HG03025 (cell line): Measurements from ENCODE around the gene KRT86.
"Not testable (repeated sequence)": the region's sequence is repeated elsewhere in the genome, so short reads cannot be mapped to it uniquely, and the experiment has no call there.

ENCODE experiments used
- ATAC-seq: cut with Tn5 transposase; IDR thresholded peaks from one replicate; pipeline ENCODE4 v1.9.1; 2021; ENCODE audit warnings: mild to moderate bottlenecking, moderate library complexity; ENCODE audit not compliant: unreplicated experiment, low FRiP score

The KRT86 gene

GRCh38 chr12:52250048-52250990 lies 24.1 kb upstream of the KRT86 start:
- no peak for ATAC-seq

DNA sequence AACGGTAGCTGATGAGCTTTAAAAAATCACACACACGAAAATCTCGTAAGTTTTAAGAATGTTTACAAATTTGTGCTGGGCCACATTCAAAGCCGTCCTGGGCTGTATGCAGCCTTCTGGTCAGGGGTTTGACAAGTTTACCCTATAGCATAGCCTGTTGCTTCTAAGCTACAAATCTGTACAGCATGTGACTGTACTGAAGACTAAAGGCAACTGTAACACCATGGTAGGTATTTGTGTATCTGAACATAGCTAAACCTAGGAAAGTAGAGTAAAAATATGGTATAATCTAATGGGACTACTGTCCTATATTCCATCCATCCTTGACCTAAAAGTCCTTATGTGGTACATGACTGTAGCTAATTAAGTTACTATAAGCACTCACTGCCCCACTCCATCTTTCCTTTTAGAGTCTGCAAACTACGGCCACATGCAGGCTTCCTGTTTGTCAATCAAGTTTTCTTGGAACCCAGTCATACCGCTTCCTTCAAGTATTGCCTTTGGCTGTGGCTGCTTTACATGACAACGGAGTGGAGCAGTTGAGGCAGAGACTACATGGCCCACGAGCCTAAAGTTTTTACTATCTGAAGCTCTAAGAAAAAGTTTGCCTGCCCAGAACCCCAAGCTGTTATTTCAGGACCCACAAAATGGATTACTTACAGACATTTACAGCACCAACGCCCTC lies 22.9 kb upstream of the KRT86 start:
- no peak for ATAC-seq

GRCh38 chr12:52252175-52252615 lies 22.2 kb upstream of the KRT86 start:
- ATAC-seq, result not testable (repeated sequence)

- ATAC-seq, result no peak
Observed at GRCh38 chr12:52252728-52253343, 21.6 kb upstream of the KRT86 start.

GRCh38 chr12:52253391-52254179 lies 20.9 kb upstream of the KRT86 start:
- ATAC-seq, result no peak

DNA sequence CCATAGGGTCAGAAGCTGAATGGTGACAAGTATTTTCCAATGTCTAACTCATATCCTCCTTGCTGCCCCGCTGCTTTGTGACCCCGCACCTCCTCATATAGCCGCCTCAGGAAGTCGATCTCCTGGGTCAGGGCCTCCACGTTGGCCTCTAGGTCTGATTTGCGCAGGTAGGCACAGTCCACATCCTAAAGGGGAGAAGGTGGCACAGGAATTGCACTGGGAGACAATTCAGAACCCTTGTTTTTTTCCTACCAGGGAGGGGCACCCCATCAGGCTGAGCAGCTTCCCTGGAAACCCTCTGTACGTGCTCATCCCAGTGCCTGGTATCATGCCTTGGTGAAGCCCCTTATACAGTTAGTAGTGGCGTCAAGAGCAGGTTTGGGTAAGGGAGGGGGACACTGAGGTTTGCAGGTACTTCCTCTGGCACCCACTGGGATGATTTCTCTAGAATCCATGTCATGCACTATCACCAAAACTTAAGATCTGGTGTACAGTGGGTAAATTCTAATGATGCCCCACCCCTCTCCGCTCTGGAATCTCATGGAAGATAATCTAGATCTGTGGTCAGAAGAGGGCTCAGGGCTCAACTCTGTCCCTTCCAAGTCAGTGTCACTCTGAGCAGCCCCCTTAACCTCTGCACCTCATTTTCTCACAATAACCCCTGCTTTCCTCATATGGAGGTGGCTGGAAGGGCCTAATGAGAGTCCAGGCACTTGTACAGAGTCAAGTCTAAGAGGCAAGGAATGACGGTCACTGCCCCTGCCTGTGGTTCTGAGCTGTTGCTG lies 20.1 kb upstream of the KRT86 start:
- ATAC-seq, result no peak

DNA sequence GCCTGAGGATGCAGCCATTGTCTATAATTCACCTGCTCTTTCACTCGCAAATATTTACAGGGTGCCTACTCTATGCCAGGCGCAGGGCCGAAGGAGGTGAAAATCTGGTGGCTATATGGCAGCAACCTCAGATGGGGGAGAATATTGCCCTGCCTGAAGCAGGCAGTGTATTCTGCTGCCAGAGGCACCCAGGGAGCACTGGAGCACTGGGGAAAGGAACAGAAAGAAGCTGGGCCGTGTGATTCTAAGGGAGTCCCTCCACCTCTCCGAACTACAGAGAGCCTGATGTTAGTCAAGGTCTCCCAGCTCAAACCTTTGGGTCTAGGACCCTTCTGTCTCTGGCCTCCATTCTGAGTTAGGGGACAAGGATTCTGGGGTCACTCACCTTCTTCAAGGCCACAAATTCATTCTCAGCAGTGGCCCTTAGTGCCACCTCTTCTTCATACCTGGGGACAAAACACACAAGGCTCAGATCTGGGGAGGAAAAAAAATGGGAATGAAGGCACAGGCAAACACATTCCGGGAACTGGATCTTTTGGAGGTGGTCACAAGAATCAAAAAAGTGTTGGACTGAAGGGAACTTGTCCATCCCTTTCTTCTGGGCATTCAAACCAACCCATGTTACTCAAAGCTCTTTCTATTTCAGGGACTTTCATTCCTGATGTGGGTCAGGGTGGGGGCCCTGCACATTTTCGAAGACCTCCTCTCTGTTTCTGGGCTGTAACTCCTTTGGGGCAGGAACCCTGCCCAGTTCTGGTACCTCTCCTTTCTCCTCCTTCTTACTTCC lies 19.3 kb upstream of the KRT86 start:
- ATAC-seq, result no peak

GRCh38 chr12:52255926-52256583 lies 18.4 kb upstream of the KRT86 start:
- ATAC-seq, result no peak

GRCh38 chr12:52256584-52256935 lies 17.9 kb upstream of the KRT86 start:
- no peak for ATAC-seq

GRCh38 chr12:52257074-52257551 lies 17.3 kb upstream of the KRT86 start:
- ATAC-seq, result no peak

DNA sequence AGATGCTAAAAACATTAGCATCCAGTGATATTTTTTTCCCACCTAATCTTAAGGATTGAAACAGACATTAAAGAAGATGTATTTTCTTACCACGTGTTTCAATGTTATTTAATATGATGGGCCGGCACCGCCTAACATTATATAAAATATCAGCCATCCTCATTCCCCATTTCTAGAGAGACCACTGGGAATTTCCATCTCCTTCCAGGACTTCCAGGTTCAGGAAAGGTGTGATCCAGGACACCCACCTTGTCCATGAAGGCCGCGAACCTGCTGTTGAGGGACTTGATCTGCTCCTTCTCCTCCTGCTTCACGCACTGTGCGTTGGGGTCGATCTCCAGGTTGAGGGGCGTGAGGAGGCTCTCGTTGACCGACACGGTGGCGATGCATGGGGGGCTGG lies 16.5 kb upstream of the KRT86 start:
- not testable (repeated sequence) for ATAC-seq

DNA sequence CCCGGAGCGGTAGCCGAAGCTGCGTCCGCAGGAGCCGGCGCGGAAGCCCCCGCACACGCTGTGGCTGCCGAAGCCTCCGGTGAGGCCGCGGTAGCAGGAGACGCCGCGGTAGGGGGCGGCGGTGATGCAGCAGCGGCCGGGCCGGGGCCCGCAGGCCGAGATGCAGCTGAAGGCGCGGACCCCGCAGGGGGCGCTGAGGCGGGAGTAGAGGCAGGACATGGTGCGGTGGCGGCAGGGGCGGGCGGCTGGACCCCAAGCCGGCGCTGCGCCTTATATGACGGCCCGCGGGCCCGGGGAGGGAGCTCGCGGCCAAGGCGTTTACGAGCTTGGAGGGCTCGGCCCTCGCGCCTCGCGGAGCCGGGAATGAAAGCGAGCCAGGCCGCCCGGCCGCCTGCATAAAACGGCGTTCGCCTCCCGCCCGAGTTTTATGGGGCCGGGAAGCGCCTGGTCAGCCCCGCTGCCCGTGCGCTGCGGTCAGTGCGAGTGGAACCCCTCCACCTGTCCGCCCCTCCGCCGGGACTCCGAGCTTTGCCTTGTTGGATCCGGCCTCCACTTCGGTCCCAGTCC lies 16.0 kb upstream of the KRT86 start:
- ATAC-seq, result no peak

DNA sequence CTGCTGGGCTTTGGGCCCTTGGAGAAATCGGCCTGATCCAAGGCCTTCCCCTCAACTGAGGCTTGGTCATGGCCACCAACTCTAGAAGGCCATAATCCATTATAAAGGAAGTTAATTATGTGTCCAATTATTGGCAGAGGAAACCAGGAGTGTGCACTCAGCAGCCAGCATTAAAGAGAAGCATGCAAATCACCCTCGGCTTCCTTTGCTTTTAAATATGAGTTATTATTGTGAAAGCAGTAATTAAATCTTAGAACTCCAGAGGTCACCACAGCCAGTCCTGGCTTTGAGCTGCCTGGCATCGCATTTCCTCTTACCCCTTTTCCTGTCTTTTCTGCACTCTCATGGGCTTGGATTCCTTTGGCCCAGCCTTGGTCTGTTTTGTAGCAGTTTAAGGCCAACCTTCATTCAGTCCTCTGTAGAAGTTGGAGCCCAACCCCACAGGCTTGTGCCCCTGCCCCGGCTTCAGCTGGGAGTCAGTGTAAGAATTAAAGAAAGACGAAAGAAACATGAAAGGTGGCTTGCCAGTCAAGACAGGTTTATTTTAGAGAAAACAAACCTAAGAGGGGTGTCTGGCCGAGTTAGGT lies 14.7 kb upstream of the KRT86 start:
- no peak for ATAC-seq

DNA sequence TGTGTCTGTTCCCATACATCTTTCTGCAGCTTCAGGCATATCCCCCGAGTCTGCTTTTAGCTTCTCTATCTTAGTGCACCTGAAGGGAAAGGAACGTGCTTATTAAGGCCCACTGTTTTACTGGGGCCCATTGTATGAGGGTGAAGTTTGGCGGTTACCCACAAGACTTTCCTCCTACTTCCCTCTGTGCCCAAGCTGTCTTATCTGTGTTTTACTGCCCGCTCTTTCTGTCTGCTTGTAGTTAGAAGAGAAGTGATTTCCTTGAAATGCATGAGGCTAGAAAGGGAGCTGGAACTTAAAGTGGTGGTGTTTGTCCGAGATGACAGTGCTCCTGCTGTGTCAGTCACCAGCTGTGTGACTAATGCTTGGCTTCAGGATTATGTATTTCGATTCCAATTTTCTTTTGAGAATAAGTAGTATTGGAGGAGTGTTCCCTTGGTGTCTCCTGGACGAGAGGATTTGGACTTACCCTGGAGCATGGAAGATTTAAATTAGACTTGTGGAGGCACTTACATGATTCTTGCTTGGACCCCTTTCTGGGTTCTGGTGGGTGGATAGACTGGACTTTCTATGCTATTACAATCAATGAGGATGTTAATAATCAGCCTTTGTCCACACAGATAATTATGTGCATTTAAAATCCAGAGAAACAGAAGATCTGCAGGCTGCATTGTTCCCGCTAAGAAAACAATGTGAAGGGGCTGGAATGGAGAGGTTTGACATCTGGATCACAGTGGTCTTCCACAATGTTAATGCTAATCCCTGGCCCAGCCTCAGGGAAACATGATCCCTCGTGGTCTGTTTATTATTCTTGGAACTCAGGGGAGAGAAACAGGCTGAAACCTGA lies 13.9 kb upstream of the KRT86 start:
- no peak for ATAC-seq

DNA sequence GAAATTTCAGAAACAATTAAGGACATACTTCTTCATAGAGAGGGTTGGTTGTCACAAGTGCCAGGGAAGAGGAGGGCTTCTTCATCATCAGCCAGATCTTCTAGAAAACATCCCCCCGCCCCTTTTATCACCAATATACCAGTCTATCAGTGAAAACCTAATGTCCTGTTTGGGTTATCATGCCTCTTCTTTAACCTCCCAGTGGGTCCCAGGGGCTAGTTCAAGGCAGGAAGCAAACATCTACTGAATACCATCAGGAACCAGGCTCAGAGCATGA lies 13.3 kb upstream of the KRT86 start:
- ATAC-seq, result no peak

GRCh38 chr12:52262286-52262685 lies 12.2 kb upstream of the KRT86 start:
- no peak for ATAC-seq
